GM19468 (cell line): ENCODE results near the gene KCNF1.
"Not testable (repeated sequence)": the region's sequence is repeated elsewhere in the genome, so short reads cannot be mapped to it uniquely, and the experiment has no call there.

ENCODE experiments used
- ATAC-seq: cut with Tn5 transposase; IDR thresholded peaks from one replicate; pipeline ENCODE4 v1.9.1; 2021; ENCODE audit warnings: mild to moderate bottlenecking, moderate library complexity, moderate number of reproducible peaks; ENCODE audit not compliant: unreplicated experiment; ENCODE audit errors: extremely low read depth

KCNF1 gene

DNA sequence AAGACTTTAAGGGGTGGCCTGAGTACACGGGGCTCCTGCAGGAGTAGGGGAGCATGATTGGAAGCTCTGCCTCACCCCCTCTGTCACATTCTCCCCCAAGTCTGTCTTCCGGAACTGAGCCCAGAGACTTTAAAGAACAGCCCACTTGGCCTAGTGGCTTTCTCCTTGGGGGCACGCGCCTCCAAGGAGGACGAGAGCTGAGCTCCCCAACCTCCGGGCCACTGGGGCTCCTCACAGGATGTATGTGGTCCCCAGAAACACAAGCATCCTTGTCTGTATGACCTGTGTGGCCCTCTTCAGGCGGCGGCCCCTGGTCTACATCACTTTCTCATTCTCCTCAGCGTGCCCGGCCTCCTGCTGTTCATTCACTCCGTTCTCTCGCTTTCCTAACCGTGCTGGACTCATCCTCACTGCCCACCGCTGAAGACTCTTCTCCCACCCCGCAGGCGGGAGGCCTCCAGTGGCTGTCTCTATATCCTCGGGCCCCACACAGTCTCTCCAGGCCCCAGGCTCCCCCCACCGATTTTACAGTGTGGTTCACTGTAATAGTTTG lies 23.7 kb downstream of the KCNF1 start:
- ATAC-seq, result no peak

- ATAC-seq, result no peak
These were observed 24.5 kb downstream of the KCNF1 start for GRCh38 chr2:10935953-10936942.

GRCh38 chr2:10939058-10939457 lies 27.3 kb downstream of the KCNF1 start:
- no peak for ATAC-seq

- ATAC-seq, result no peak
These were observed 28.9 kb downstream of the KCNF1 start for GRCh38 chr2:10940596-10940995.

DNA sequence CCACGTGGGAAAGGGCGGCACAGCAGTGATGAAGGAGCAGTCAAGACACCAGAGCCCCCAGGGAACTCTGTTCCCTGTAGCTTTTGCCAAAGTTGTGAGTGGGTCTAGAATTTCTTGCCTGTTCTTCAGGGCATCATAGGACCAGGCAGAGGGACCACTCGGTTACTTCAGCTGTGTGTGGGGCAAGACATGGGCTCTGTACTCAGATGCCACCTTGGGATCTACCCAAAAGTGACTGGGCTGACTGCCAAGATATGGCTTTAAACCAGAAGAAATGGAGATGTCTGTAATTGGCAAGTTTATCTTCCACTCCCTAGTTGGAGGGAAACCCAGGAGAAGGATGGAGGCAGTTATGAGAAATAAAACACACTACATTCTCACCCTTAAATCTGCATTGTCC lies 29.6 kb downstream of the KCNF1 start:
- no peak for ATAC-seq

- no peak for ATAC-seq
These were observed 33.1 kb downstream of the KCNF1 start for GRCh38 chr2:10944799-10945198.

DNA sequence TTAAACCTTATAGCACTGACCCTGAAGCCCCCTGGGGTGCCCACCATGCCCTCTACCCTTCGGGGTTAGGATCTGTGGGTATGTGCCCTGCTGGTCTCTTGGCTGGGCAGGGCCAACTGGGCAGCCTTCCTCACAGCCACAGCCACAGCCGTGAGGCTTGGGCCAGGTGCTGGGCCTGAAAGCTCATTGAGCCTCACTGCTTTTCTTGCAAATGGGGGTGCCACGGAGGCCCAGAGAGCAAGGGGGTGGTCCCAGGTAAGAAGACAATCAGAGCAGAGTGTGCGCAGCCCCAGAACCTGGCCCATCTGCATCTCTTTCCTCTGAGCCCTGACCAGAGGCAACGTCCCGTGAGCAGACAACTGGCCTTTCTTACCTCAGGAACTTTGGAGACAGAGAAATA lies 34.7 kb downstream of the KCNF1 start:
- ATAC-seq, result no peak

DNA sequence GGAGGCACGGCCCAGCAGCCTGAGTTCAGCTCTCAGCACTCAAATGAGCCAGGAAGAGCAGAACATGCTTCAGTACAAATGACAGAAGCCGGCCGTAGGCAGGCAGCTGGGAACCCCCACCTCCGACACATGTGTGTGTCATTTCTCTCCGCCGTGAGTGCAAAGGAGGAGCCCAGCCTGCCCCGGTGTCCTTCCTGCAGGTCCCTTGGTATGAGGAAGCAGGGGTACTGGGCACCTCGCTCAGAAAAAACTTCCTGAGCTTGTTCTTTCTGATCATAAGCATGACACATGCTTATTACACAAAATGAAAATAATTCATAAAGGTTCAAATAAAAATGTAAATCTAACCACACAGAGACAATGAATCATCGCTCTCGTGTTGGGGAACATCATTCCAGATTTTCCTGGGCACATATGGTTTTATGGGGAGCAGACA lies 35.3 kb downstream of the KCNF1 start:
- ATAC-seq, result no peak

DNA sequence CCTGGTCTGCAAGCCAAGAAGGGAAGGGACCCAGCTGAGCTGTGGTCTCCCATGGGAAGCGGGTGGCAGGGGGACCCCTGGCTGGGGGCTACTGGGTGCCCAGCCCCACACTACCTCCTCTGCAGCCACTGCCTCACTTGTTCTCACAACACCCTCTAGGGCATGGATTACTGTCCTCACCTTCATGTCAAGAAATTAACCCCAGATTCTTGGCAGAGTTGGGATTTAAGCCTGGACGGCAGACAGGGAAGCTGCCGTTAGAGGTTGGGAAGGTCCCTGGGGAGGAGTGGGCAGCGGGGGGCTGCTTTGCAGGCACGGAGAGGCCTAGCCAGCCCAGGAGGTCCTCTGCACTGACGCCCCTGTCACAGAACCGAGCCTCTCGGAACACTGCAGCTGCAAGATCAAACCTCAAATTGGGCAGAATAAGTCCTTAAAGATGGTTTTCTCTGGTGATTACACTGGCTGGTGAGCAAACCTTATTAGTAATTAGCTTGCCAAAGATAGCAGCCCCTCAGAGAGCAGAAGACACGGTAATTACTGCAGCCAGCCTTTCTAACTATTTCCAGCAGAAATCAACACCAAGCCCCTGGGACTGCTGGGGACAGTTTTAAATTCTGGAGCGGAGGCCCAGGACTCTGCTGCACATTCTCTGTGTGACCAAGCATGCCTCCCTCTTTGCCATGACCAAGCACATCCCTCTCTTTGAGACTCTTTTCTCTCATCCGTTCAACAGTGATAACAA lies 35.9 kb downstream of the KCNF1 start:
- no peak for ATAC-seq

DNA sequence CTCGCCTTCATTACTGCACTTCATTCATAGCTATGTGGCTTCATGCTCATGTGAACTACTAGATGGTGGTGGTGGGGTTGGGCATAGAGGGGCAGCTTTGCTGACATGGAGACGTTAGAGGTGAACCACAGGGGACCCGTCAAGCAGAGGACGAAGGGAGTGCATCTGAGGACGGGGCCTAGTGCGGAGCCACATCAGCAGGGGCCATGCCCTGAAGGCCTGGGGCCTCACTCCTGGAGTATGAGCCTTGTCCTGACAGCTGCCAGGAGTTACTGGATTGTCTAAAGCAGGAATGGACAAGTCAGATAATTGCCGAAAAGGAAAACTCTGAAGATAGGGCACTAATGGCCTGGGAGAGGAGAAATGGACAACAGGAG lies 36.4 kb downstream of the KCNF1 start:
- no peak for ATAC-seq

DNA sequence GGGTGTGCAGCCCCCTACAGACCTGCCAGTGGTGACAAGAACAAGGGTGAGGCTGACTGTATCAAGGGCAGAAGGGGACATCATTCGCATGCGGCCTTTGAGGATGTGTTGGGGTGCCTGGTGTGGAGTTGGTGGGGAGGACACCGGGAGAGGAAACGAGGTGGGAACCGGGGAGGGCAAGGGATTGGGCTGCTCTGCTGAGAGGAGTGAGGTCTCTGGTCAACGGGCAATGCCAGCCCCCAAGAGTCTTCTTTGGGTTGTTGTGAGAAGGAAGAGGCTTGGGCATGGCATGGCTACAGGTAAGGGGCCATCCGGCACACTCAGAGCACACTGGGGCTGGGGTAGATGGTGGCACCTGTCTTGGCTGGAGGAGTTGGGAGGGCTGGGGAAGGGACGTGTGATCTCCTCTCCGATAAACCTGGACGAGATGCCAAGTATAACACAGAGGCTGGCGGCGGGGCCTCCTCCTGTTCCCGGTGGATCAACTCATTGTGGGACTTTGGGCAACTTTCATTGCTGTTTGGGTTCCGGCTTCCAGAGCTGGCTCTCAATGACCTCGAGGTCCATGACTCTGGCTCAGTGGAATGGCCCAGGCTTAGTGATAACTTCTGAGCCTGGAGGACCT lies 37.0 kb downstream of the KCNF1 start:
- ATAC-seq, result no peak

DNA sequence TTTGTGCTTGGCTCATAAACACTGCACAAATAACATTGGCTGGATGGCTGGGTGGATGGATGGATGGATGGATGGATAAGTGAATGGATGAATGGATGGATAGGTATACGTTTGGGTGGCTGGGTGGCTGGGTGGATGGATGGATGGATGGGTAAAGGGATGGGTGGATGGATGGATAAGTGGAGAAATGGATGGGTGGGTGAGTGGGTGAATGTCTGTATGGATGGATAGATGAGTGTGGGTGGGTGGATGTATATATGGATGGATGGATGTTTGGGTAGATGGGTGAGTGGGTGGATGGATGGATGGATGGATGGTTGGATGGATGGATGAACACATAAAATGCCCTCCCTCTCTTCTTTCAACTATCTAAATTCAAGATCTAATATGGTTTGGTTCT lies 38.1 kb downstream of the KCNF1 start:
- ATAC-seq, result no peak

- no peak for ATAC-seq
These were observed 40.1 kb downstream of the KCNF1 start for GRCh38 chr2:10951558-10952414.

- ATAC-seq, result no peak
These were observed 42.7 kb downstream of the KCNF1 start for GRCh38 chr2:10954416-10954815.

DNA sequence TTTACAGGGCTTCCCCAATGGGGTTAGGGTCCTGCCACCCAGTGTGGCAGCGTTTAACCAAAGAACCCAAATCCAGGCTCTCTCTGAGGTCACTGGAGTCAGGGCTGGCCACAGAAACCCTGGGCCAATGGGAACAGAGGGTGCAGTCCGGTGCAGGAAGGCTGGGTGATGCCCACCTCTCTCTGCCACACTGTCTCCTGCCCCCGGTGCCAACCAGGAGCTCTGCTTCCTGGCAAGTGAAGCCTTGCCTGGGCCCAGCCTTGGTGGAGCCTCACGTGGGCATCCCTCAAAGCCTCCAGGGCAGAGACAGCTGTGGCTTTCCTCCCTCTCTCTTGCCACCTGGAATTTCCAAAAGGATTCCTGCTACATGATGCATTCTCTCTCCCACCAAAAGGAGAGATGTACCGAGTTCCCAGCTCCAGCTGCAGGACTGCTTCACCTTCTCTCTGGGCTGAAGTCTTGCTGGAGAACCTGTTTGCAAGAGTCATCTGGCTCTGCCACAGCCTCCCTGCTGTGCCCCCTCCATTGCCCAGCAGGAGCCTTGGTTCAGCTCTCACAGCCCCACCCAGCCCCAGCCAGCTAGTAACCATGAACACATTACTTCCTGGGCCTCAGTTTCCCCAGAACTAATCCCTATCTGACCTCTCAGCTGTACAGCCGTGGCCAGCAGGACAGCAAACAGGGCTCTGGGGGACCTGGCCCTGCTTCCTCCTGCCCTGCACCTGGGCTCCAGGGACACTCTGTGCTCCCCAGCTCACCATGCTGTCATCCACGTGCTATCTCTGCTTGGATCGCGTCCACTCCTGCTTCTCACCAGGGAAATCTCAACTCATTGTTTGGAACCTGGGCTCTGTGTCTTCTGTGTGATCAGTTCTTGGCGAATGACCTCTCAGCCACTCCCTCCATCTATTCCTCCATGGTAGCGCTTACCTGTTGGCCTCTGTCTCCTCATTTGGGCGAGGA lies 43.4 kb downstream of the KCNF1 start:
- ATAC-seq, result no peak

- no peak for ATAC-seq
These were observed 44.5 kb downstream of the KCNF1 start for GRCh38 chr2:10956006-10956790.

GRCh38 chr2:10957391-10957790 lies 45.7 kb downstream of the KCNF1 start:
- ATAC-seq, result no peak

DNA sequence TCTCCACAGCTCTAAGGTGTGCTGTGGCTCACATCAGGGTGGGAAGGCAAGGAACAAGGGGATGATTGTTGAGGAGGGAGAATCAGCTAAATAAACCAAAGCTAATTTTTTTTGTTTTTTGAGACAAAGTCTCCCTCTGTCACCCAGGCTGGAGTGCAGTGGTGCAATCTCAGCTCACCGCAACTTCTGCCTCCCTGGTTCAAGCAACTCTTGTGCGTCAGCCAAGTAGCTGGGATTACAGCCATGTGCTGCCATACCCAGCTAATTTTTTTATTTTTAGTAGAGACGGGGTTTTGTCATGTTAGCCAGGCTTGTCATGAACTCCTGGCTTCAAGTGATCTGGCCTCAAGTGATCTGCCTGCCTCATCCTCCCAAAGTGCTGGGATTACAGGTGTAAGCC lies 46.7 kb downstream of the KCNF1 start:
- not testable (repeated sequence) for ATAC-seq
